ENCODE measurements around the gene LEPR. TPM values are rescaled to one million over a fixed set of nuclear protein-coding genes. Genes with fewer than 3 reads are reported as not detected.
A peak's percentile ranks its signal among the peaks of the same experiment; 100 is the strongest.

Gene LEPR
- total RNA-seq, 1 experiment from 2014 or later: 1.6 TPM

DNA sequence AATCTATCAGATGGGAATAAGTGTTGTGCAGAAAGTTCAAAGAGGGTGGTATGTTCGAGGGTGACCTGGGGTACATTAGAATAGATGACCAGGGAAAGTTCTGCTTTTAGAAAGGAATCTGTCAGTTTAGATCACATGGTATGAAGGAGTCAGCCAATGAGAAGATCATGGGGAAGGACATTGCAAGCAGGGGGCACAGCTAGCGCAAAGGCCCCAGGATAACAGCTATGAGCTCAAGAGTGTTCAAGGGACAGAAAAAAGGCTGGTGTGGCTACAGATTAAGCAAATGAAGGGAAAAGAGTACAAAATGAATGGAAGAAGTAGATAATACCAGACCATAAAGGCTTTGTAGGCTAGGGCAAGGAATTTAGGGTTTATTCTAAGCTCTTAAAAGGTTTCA, 8.6 kb downstream of the LEPR start:
- TF ChIP-seq, protein P1, sequence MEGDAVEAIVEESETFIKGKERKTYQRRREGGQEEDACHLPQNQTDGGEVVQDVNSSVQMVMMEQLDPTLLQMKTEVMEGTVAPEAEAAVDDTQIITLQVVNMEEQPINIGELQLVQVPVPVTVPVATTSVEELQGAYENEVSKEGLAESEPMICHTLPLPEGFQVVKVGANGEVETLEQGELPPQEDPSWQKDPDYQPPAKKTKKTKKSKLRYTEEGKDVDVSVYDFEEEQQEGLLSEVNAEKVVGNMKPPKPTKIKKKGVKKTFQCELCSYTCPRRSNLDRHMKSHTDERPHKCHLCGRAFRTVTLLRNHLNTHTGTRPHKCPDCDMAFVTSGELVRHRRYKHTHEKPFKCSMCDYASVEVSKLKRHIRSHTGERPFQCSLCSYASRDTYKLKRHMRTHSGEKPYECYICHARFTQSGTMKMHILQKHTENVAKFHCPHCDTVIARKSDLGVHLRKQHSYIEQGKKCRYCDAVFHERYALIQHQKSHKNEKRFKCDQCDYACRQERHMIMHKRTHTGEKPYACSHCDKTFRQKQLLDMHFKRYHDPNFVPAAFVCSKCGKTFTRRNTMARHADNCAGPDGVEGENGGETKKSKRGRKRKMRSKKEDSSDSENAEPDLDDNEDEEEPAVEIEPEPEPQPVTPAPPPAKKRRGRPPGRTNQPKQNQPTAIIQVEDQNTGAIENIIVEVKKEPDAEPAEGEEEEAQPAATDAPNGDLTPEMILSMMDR (conservative IDR thresholded peaks at IDR 0.05; ENCODE audit: low read depth, low read length): no peak
- no peak for TF ChIP-seq EZH2 (IDR thresholded peaks at IDR 0.05; ENCODE audit: borderline replicate concordance, low read depth, low read length, poor library complexity, severe bottlenecking)
- Histone ChIP-seq H3K4me1 (ENCODE audit: insufficient read depth, low read length, poor library complexity, severe bottlenecking) (no peaks in the 10 kb centered on the region), H3K9me3 (ENCODE audit: low read depth, low read length, poor library complexity, severe bottlenecking) (no peaks in the 10 kb centered on the region), H3K27me3 (replicated peaks; ENCODE audit: insufficient read depth, low read depth, low read length, poor library complexity) (no peaks in the 10 kb centered on the region), H3K4me3 (ENCODE audit: low read depth, low read length, poor library complexity, severe bottlenecking) (no peak overlapping the region), H3K27ac (ENCODE audit: low read depth, low read length, poor library complexity, severe bottlenecking) (no peak overlapping the region), H3K36me3 (ENCODE audit: insufficient read depth, low read length, poor library complexity, severe bottlenecking) (peaks cover 8% of the 10 kb centered on the region)
- no TSS peak for BruUV-seq (replicated peaks)
- intact Hi-C loops (cut with micrococcal nuclease; ENCODE audit: unreplicated experiment): no loop called here
- ChIA-PET CTCF (interaction anchor here (0.8 kb wide), 1 partner anchor 30 kb away, joined by 4 read pairs; no protein-coding TSS in a partner anchor), POLR2A (ENCODE audit: low non-redundant PET) (no interaction called here)
- no peak for DNase-seq (ENCODE audit: low spot score)

DNA sequence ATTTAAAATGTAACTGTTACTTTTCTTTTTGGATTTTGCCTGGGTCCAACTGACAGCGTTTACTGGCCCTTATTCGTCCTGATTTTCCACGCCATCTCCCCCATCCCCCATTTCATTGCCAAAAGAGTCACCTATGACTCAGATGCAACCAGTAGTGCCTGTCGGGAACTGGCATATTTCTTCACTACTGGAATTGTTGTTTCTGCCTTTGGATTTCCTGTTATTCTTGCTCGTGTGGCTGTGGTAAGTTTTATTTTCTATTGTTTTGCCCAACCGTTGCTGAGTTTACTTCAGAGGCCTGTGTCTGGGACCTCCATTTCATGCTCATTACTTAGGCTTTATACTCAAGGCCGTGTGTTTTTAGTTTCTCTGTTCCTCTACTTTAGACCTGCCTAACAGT, 9.3 kb downstream of the LEPR start:
- Histone ChIP-seq H3K4me3 (ENCODE audit: low read depth, low read length, poor library complexity, severe bottlenecking) (no peak overlapping the region), H3K27ac (ENCODE audit: low read depth, low read length, poor library complexity, severe bottlenecking) (no peak overlapping the region), H3K36me3 (ENCODE audit: insufficient read depth, low read length, poor library complexity, severe bottlenecking) (peaks cover 8% of the 10 kb centered on the region), H3K9me3 (ENCODE audit: low read depth, low read length, poor library complexity, severe bottlenecking) (no peaks in the 10 kb centered on the region), H3K27me3 (replicated peaks; ENCODE audit: insufficient read depth, low read depth, low read length, poor library complexity) (no peaks in the 10 kb centered on the region), H3K4me1 (ENCODE audit: insufficient read depth, low read length, poor library complexity, severe bottlenecking) (no peaks in the 10 kb centered on the region)
- BruUV-seq (replicated peaks): no TSS peak
- CTCF ChIA-PET: no interaction called here
- no peak for TF ChIP-seq EZH2 (IDR thresholded peaks at IDR 0.05; ENCODE audit: borderline replicate concordance, low read depth, low read length, poor library complexity, severe bottlenecking)
- TF ChIP-seq, protein P1 (conservative IDR thresholded peaks at IDR 0.05; ENCODE audit: low read depth, low read length): no peak
- DNase-seq (ENCODE audit: low spot score): no peak
- POLR2A ChIA-PET (ENCODE audit: low non-redundant PET): interaction anchor here (0.6 kb wide), 1 partner anchor 30 kb away, joined by 3 read pairs; no protein-coding TSS in a partner anchor
- intact Hi-C loops (cut with micrococcal nuclease; ENCODE audit: unreplicated experiment): loop anchor here (2.0 kb wide), 1 partner anchor 257 kb away; no protein-coding TSS in a partner anchor

DNA sequence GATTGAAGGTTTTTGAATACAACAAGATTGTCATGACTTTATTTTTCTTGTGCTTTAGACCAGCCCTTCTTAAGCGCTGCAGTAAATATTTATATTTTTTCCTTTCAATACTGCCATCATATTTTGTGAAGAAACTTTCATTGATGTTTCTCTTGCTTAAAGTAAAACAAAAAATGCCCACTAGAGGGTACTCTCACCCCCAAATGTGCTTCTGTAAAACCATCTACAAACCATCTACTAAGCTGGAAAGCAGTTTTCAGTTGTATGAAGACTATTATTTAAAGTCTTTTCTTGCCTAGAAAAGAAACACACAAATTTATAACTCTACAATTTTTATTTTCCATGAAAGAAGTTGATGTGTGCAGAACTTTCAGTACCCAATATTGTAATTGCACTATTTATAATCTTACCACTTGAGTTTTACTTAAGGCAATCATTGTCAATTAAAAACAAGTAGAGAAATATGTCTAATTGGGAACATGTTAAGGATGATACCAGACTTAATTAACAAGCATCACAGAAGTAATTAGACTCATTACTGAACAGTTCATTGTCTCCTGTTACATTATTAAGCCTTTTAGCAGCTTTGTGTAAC, 10.7 kb downstream of the LEPR start:
- TF ChIP-seq, protein P1 (conservative IDR thresholded peaks at IDR 0.05; ENCODE audit: low read depth, low read length): peak; percentile 77
- TF ChIP-seq EZH2 (IDR thresholded peaks at IDR 0.05; ENCODE audit: borderline replicate concordance, low read depth, low read length, poor library complexity, severe bottlenecking): no peak
- POLR2A ChIA-PET (ENCODE audit: low non-redundant PET): no interaction called here
- Histone ChIP-seq H3K36me3 (ENCODE audit: insufficient read depth, low read length, poor library complexity, severe bottlenecking) (peaks cover 4% of the 10 kb centered on the region), H3K27me3 (replicated peaks; ENCODE audit: insufficient read depth, low read depth, low read length, poor library complexity) (no peaks in the 10 kb centered on the region), H3K4me1 (ENCODE audit: insufficient read depth, low read length, poor library complexity, severe bottlenecking) (no peaks in the 10 kb centered on the region), H3K9me3 (ENCODE audit: low read depth, low read length, poor library complexity, severe bottlenecking) (no peaks in the 10 kb centered on the region), H3K27ac (ENCODE audit: low read depth, low read length, poor library complexity, severe bottlenecking) (no peak overlapping the region), H3K4me3 (ENCODE audit: low read depth, low read length, poor library complexity, severe bottlenecking) (no peak overlapping the region)
- peak; percentile 58 for DNase-seq (ENCODE audit: low spot score)
- no TSS peak for BruUV-seq (replicated peaks)
- CTCF ChIA-PET: interaction anchor here (0.6 to 1.2 kb wide), 3 partner anchors 10 to 256 kb away, joined by 4 to 9 read pairs (median 5); partner anchors contain the start of genes LEPR and LEPROT
- intact Hi-C loops (cut with micrococcal nuclease; ENCODE audit: unreplicated experiment): loop anchor here (2.0 kb wide), 1 partner anchor 256 kb away; no protein-coding TSS in a partner anchor

Measured in A673 (cell line).